Kasumi-1 (cell line): ENCODE results near the gene CDC7.

Experiments used
- DNase-seq, 2 experiments: peaks; one replicate each; lab custom pipeline; 2025; lab: John Stamatoyannopoulos, UW

CDC7 gene

GRCh38 chr1:91549041-91549735 is 48.5 kb downstream of the CDC7 start:
- DNase-seq = peak in 1 of 2 experiments; percentile 9

DNA sequence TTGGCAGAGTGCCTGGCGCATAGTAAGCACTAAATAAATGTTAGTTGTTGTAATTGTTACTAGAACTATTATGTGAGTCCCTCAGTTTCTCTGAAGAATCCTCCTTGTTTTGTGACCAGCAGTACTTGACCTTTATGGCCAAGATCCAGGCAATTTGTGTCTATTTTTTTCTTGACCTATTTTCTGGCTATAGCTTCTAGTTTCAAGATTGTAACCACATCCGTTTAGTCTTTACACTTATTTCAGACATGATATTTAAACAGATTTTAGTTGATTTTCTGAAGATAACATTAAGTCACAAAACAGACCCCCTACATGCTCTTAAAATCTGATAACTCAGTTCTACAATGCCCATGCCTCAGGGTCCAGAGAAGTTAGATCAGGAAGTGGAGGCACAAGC is 50.3 kb downstream of the CDC7 start:
- no peak for DNase-seq

- DNase-seq = no peak
Observed at GRCh38 chr1:91552091-91552490, 51.4 kb downstream of the CDC7 start.

DNA sequence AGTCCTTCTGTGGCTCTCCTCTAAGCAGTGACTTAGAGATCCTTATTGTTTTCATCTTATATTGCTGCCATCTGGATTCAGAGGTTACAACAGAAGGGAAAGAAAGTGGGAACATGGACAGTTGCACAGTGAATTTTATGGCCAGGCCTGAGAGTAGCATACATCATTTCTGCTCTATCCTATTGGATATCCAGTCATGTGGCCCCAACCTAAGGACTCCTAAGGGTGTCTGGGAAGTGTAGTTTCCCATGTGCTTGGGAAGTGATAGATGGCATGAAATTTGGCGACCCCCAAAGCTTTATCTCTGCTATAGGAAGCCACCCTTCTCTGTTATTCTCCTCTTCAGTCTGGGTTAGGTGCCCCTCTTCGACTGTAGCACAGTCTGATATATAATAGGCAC is 51.9 kb downstream of the CDC7 start:
- DNase-seq = no peak

DNA sequence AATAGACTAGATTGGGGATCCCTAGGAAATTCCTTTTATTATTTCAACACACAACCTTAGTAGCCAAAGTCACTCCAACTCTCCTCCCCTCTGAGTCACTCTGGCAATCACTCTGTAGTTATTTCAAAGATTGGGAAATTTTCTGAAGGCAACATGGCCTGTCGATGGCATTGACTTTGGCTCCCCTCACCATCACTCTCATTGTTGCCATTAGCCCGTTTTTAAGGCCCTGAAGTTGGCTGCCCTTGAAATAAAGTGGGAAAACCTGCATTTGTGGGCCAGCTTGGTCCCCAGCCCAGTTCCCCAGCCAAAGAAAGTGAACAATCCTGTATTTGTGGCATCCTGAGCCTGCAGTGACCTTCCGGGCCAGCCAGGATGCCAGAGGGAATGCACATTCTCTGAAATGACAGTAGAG is 52.5 kb downstream of the CDC7 start:
- no peak for DNase-seq

DNA sequence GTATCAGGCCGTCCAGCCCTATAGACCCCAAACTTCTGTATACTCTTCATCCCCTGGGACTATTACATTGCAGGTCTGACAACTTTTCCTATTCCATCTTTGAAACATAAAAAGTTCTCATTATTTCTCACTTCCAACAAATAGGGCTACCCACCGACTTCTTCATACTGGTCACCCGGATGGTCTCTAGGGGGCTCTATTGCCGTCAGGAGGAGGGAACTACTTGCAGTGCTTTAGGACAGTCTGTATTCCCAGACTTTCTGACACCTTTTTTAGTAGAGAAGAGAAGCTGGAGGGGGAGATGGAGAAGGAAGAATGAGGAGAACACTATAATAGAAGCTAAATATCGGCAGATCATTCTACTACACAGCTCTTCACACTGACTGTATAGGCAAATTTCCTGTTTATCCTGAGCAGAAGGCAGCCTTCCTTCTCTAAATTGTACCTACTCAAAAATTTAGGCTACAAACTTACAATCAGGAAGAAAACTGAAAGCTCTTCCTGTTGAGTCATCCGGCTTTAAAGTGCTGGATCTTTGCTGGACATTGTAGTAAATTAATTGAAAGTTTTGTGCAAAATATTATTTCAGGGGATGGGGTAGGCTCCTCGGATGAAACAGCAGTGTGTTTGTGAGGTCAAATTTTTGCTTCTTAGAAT is 54.6 kb downstream of the CDC7 start:
- peak; percentile 13 to 15 for DNase-seq

DNA sequence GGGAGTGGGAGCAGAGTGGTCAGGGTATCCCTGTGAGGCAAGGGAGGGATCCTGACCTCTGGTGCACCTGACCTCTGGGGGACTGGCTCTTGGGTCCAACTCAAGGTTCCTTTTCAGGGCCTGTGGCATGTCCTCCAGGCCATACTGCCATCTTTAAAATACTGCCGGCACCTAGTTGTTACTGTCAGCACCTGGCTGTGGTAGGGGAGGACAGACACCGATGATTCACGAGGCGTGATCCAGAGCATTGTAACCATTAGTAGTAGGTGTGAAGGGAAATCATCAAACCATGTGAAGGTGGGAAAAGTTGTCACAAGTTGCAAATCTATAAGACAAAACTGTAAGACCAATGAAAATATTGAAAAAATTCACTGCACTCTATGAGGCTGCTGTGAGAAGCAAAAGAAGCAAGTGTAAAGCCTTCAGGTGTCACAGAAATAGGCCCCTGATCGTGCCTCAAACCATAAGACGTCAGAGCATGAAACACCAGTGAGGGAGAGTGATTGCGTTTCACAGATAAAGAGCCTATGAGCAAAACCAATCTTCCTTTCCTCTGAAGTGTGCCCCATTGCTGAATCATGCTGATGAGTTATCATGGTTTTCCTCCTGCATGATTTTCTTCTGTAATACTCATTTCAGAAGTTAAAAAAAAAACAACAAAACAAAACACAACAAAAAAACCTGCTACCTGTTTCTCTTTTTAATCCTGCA is 55.3 kb downstream of the CDC7 start:
- no peak for DNase-seq

DNA sequence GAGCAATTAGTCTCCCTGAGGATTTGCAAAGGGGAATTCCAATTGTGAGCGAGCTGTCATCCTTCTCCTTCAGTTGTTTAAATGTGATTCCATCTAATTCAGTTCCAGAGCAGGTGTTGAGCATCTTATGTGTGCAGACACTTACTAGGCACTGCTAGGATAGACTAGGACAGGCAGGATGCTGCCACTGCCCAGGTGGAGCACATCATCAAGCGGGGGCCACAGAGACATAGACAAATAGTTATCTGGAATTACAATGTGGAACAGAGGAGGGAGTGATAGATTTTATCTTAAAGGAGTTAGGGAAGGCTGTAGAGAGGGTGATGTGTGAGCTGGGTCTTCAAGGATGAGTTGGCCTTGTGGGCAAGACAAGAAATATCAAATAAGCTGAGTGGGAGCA is 55.9 kb downstream of the CDC7 start:
- no peak for DNase-seq

- DNase-seq = no peak
Observed at GRCh38 chr1:91557039-91557690, 56.5 kb downstream of the CDC7 start.

DNA sequence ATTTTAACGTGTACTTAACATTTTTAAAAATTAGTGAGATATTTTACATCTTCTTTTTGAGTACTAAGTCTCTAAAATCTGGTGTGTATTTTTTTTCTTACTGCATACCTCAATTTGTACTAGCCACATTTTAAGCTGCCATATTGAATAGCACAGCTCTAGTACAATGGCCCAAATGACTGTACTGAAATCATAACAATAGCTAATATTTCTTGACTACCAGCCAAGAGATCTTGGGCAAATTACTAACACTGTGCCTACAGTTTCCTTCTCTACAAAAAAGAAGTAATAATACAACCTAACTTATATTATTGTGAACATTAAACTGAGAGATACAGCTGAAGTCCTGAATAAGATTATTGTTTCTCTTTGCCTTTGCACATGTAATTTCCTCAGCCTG is 57.2 kb downstream of the CDC7 start:
- no peak for DNase-seq

GRCh38 chr1:91559046-91559750 is 58.5 kb downstream of the CDC7 start:
- no peak for DNase-seq

- no peak for DNase-seq
Observed at GRCh38 chr1:91559838-91560565, 59.4 kb downstream of the CDC7 start.

GRCh38 chr1:91564888-91565701 is 64.4 kb downstream of the CDC7 start:
- DNase-seq = no peak

DNA sequence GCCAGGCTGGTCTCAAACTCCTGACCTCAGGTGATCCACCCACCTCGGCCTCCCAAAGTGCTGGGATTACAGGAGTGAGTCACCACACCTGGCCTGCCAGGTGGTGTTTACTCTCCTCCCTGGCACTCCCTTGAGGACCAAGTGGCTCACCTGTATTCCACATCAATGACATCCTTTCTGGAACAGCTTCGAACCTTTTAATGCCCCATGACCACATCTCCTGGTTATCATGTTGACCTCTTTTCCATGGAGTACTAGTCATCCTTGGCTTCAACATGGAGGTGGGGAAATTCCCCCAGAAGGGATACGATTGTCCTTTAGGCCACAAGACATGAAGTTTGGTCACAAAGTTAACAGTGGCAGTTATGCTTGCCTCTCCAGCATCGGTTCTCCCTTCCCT is 66.9 kb downstream of the CDC7 start:
- no peak for DNase-seq

DNA sequence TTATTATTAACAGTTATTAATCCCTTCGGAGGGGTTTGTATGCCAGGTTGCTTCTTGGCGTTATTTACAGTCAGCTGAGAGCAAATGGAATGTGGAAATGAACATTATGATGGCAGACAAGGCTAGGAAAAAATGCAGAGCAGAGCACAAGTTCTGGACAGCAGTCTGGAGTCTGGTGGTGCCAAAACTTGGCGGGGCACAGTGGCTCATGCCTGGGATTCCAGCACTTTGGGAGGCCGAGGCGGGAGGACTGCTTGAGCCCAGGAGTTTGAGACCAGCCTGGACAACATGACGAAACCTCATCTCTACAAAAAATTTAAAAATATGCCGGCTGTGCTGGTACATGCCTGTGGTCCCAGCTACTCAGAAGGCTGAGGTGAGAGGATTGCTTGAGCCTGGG is 67.6 kb downstream of the CDC7 start:
- no peak for DNase-seq

DNA sequence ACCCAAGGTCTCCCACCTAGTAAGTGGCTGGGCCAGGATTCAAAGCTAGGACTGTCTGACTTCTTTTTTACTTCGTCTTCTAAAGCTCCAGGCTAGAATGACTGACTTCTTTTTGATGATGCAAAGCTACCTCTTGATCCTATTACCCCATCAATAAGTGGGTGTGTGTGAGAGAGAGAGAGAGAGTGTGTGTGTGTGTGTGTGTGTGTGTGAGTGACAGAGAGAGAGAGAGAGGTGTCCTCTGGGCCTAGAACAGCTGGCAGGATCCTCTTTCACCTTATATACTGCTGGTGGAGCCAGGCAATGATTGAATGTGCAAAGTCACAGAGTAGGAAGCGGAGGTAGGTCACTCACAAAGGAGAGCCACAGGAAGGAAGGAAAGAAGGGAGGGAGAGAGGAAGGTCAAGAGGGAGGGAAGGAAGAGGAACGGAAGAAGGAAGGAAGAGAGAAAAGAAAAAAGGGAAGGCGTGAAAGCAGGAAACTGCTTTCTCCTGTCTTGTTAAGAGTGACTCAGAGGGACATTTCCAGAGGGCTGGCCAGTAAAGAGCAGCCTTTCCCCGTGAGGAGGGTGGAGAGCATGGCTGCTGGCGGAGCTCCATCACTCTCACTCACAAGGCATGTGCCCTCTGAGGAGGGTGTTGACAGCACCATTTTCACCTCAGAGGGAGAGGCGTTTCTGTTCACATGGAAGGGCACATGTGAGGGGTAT is 68.9 kb downstream of the CDC7 start:
- peak in 1 of 2 experiments; percentile 13 for DNase-seq

GRCh38 chr1:91570120-91570448 is 69.4 kb downstream of the CDC7 start:
- DNase-seq = no peak

- DNase-seq = no peak
Observed at GRCh38 chr1:91572044-91572443, 71.4 kb downstream of the CDC7 start.
